ENCODE measurements around the gene CCKAR.
A peak's percentile ranks its signal among the peaks of the same experiment; 100 is the strongest.

The CCKAR gene

GRCh38 chr4:26459054-26459755 is 31.1 kb downstream of the CCKAR start:
- peak; percentile 49 for DNase-seq

- DNase-seq = no peak
Observed at GRCh38 chr4:26458157-26458561, 32.1 kb downstream of the CCKAR start.

GRCh38 chr4:26457412-26457811 is 32.9 kb downstream of the CCKAR start:
- DNase-seq = no peak

- no peak for DNase-seq
Observed at GRCh38 chr4:26455571-26455970, 34.7 kb downstream of the CCKAR start.

- DNase-seq = no peak
Observed at GRCh38 chr4:26454961-26455360, 35.3 kb downstream of the CCKAR start.

GRCh38 chr4:26452565-26453531 is 37.4 kb downstream of the CCKAR start:
- no peak for DNase-seq

GRCh38 chr4:26451597-26451996 is 38.7 kb downstream of the CCKAR start:
- no peak for DNase-seq

GRCh38 chr4:26450418-26450817 is 39.9 kb downstream of the CCKAR start:
- DNase-seq = no peak

- no peak for DNase-seq
Observed at GRCh38 chr4:26447378-26447777, 42.9 kb downstream of the CCKAR start.

- no peak for DNase-seq
Observed at GRCh38 chr4:26441771-26442170, 48.5 kb downstream of the CCKAR start.

- DNase-seq = no peak
Observed at GRCh38 chr4:26441102-26441501, 49.2 kb downstream of the CCKAR start.

GRCh38 chr4:26434030-26434639 is 56.1 kb downstream of the CCKAR start:
- no peak for DNase-seq

GRCh38 chr4:26433556-26433955 is 56.7 kb downstream of the CCKAR start:
- DNase-seq = no peak

- DNase-seq = no peak
Observed at GRCh38 chr4:26432419-26432818, 57.9 kb downstream of the CCKAR start.

GRCh38 chr4:26431461-26432180 is 58.7 kb downstream of the CCKAR start:
- no peak for DNase-seq
